Measurements from ENCODE around the gene IL17RE.

IL17RE gene

GRCh38 chr3:9955611-9956352 lies 53.1 kb downstream of the IL17RE start:
- POLR2A ChIA-PET, result interaction anchor here (2.3 kb wide), 1 partner anchor 23 kb away, joined by 9 read pairs; the partner anchor contains the start of gene CRELD1
- no peak for TF ChIP-seq ZBTB7A (tag by site-specific recombination; IDR thresholded peaks at IDR 0.05; ENCODE audit: low read depth)
- peak; percentile 73 for TF ChIP-seq MYNN (tag by site-specific recombination; IDR thresholded peaks at IDR 0.05; ENCODE audit: borderline replicate concordance)
- no peak for TF ChIP-seq ZNF223 (tag by site-specific recombination; IDR thresholded peaks at IDR 0.05)
- TF ChIP-seq ZBTB17 (tag by site-specific recombination; IDR thresholded peaks at IDR 0.05), result peak; percentile 87
- peak; percentile 80 for TF ChIP-seq PRDM1 (tag by site-specific recombination; IDR thresholded peaks at IDR 0.05)
- TF ChIP-seq GLIS1 (tag by site-specific recombination; IDR thresholded peaks at IDR 0.05), result 0 out of 2 replicates have a peak, but pooled peaks have one; percentile 10
- TF ChIP-seq ZNF398 (tag by site-specific recombination; IDR thresholded peaks at IDR 0.05), result peak; percentile 16; the same call in 1 of the 2 replicates
- TF ChIP-seq PATZ1 (tag by site-specific recombination; IDR thresholded peaks at IDR 0.05), result peak; percentile 18; the same call in 1 of the 2 replicates
- TF ChIP-seq KLF1 (tag by site-specific recombination; IDR thresholded peaks at IDR 0.05), result peak; percentile 67
- TF ChIP-seq ZNF394 (tag by site-specific recombination; IDR thresholded peaks at IDR 0.05; ENCODE audit: borderline replicate concordance), result no peak
- Histone ChIP-seq H3K4me3 (ENCODE audit: low read depth, low read length) (no peak overlapping the region), H3K9me3 (ENCODE audit: control insufficient read depth, insufficient read depth, low read depth, low read length) (no peaks in the 10 kb centered on the region), H3K4me1 (ENCODE audit: control insufficient read depth, insufficient read depth, low read length) (peaks cover 14% of the 10 kb centered on the region), H3K36me3 (ENCODE audit: control insufficient read depth in 2 of 2, insufficient read depth in 1 of 2, low read length in 2 of 2) (no peaks in the 10 kb centered on the region), H3K27ac (ENCODE audit: extremely low read depth, low read depth, low read length) (no peak overlapping the region; the same call in 1 of the 2 replicates)
- CTCF ChIA-PET, result interaction anchor here (0.9 to 2.1 kb wide), 5 partner anchors 8 to 129 kb away, joined by 3 to 9 read pairs (median 4); no protein-coding TSS in a partner anchor

- TF ChIP-seq ZNF404 (tag by site-specific recombination; IDR thresholded peaks at IDR 0.05) (no peak), ZNF239 (tag by site-specific recombination; IDR thresholded peaks at IDR 0.05) (no peak), ZSCAN23 (tag by site-specific recombination; IDR thresholded peaks at IDR 0.05) (no peak), ZNF664 (tag by site-specific recombination; IDR thresholded peaks at IDR 0.05) (no peak), ZSCAN30 (tag by site-specific recombination; IDR thresholded peaks at IDR 0.05) (no peak), ZNF175 (tag by site-specific recombination; IDR thresholded peaks at IDR 0.05) (no peak), ZNF121 (tag by site-specific recombination; IDR thresholded peaks at IDR 0.05) (no peak)
- Histone ChIP-seq H3K4me3 (ENCODE audit: low read depth, low read length) (no peak overlapping the region), H3K36me3 (ENCODE audit: control insufficient read depth in 2 of 2, insufficient read depth in 1 of 2, low read length in 2 of 2) (peaks cover 0 to 1% of the 10 kb centered on the region in 2 experiments; a peak in 1 of 3 replicates), H3K9me3 (ENCODE audit: control insufficient read depth, insufficient read depth, low read depth, low read length) (no peaks in the 10 kb centered on the region), H3K4me1 (ENCODE audit: control insufficient read depth, insufficient read depth, low read length) (peaks cover 14% of the 10 kb centered on the region), H3K27ac (ENCODE audit: extremely low read depth, low read depth, low read length) (no peak overlapping the region)
- POLR2A ChIA-PET, result no interaction called here
- CTCF ChIA-PET, result interaction anchor here (0.7 kb wide), 1 partner anchor 853 kb away, joined by 5 read pairs; no protein-coding TSS in a partner anchor
Observed at GRCh38 chr3:9957214-9957613, 54.6 kb downstream of the IL17RE start.
